Bronchial epithelial cell (primary cell): ENCODE measurements around the gene STRN4. TPM values are rescaled to one million over a fixed set of nuclear protein-coding genes. Genes with fewer than 3 reads are reported as not detected.
A peak's percentile ranks its signal among the peaks of the same experiment; 100 is the strongest.
"Not testable (repeated sequence)": the region's sequence is repeated elsewhere in the genome, so short reads cannot be mapped to it uniquely, and the experiment has no call there.

Source experiments
- DNase-seq: peaks from one replicate; pipeline ENCODE4 v3.0.0-alpha.2; 2010; ENCODE audit warnings: low read depth
- FAIRE-seq: peaks from 2 replicates; lab custom pipeline; 2011; peaks lifted over from hg19 to GRCh38; lab: Jason Lieb, UNC
- H3K27me3 ChIP-seq: 2 replicates; pipeline ENCODE4 v1.5.1; 2011; ENCODE audit warnings: low read length; ENCODE audit not compliant: control insufficient read depth, insufficient read depth
- H3K36me3 ChIP-seq: 2 replicates; pipeline ENCODE4 v1.5.1; 2011; ENCODE audit warnings: low read length; ENCODE audit not compliant: control insufficient read depth, insufficient read depth
- H3K4me3 ChIP-seq: 2 replicates; pipeline ENCODE4 v1.5.1; 2011; ENCODE audit warnings: mild to moderate bottlenecking, low read depth, low read length, control low read depth
- total RNA-seq: library from RNA; depleted of rRNA; stranded (reverse); fragments of >200 nt; gene quantifications from 2 replicates; pipeline ENCODE4 v1.2.1, GENCODE V29; 2014
- TF ChIP-seq, protein P1 (sequence below): IDR thresholded peaks from 2 replicates; pipeline ENCODE4 v1.5.1; 2011; ENCODE audit warnings: mild to moderate bottlenecking, moderate library complexity, low read length, control low read depth, inconsistent platforms; ENCODE audit not compliant: insufficient read depth, severe bottlenecking

STRN4 gene
- total RNA-seq, 1 donor from 2014 or later: 60.3 TPM

DNA sequence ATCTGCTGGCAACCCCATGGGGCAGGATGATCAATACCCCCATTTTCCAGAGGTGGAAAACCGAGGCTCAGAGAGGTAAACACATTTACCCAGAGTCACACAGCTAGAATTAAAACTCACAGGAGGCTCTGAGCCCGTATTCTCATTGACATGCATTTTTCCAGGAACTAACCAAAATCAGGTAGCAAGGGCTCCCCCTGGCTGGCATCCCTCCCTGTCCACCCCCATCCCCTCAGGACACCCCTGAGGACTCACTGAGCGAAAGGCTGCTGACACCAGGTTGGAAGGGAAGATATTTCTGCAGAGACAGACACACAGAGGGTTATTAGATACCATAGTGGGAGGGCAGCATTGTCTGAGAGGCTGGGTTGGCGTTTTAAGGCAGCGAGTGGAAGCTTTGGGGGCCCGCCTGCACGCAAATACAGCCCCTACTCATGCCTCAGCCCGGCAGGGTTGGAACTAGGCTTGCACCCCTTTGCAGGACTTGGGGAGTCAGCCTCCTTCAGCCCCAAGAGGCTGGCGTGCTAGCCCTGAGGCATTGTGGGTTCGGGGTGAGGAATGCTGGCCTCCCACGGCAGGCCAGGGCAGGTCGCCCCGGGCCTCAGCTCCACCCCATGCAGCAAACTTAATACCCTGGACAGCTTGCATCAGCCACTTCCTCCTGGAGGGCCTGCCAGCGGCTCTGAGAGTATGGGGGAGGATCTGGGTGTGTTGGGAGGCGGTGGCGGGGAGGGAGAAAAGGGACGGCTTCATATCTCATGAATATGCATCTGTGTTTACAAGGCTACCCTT, 38.2 kb upstream of the STRN4 start:
- Histone ChIP-seq H3K27me3 (no peaks in the 10 kb centered on the region), H3K36me3 (peaks cover 38% of the 10 kb centered on the region), H3K4me3 (peak overlapping the region; percentile 77)
- no peak for FAIRE-seq
- DNase-seq: peak; percentile 89
- TF ChIP-seq, protein P1, sequence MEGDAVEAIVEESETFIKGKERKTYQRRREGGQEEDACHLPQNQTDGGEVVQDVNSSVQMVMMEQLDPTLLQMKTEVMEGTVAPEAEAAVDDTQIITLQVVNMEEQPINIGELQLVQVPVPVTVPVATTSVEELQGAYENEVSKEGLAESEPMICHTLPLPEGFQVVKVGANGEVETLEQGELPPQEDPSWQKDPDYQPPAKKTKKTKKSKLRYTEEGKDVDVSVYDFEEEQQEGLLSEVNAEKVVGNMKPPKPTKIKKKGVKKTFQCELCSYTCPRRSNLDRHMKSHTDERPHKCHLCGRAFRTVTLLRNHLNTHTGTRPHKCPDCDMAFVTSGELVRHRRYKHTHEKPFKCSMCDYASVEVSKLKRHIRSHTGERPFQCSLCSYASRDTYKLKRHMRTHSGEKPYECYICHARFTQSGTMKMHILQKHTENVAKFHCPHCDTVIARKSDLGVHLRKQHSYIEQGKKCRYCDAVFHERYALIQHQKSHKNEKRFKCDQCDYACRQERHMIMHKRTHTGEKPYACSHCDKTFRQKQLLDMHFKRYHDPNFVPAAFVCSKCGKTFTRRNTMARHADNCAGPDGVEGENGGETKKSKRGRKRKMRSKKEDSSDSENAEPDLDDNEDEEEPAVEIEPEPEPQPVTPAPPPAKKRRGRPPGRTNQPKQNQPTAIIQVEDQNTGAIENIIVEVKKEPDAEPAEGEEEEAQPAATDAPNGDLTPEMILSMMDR: peak; percentile 22

DNA sequence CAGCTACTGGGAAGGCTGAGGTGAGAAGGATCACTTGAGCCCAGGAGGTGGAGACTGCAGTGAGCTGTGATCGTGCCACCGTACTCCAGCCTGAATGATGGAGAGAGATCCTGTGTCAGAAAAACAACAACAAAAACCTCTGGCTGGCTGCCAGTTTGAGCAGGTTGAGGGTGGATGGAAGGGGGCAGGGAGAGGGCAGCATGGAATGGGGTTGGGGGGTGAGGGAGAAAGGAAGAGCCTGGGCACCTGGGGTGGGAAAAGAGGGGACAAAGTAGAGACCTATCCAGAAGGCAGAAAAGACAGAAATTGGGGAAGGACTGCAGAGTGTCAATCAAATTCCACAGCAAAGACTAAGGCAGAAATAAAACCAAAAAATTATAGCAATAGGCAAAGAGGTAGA, 37.4 kb upstream of the STRN4 start:
- H3K27me3 ChIP-seq: no peaks in the 10 kb centered on the region
- TF ChIP-seq, protein P1: no peak
- H3K4me3 ChIP-seq: peak overlapping the region; percentile 77
- peaks cover 43% of the 10 kb centered on the region for H3K36me3 ChIP-seq
- DNase-seq: no peak
- FAIRE-seq: no peak

DNA sequence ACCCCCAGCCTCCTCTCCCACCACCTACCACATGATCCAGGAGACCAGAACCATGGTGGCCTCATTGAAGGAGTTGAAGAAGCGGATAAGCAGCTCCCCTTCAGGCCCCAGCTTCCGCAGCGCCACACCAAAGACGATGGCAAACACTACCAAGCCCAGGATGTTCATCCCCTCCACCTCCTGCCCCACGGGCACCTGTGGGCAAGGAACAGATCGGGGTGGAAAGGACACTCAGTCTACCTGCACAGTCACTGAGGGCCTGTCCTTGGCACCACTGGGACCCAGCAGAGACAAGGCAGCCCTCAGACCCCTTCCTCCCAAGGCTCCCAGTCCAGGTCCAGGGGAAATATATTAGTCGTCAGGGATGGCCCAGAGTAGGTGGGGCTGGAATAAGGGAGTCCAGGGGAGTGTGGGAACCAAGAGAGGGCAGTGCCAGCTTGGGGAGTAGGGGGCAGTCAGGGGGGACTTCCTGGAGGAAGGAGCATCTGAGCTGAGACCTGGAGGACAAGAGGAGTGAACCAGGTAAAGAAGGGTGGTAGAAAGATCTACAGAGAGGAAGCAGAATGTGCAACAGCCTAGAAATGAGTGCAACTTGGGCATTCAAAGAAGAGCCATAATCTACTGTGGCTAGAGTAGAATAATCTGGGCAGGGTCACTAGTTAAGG, 36.2 kb upstream of the STRN4 start:
- peaks cover 52% of the 10 kb centered on the region for H3K36me3 ChIP-seq
- TF ChIP-seq, protein P1: no peak
- DNase-seq (no peak), FAIRE-seq (no peak)
- no peaks in the 10 kb centered on the region for H3K27me3 ChIP-seq
- no peak overlapping the region for H3K4me3 ChIP-seq

DNA sequence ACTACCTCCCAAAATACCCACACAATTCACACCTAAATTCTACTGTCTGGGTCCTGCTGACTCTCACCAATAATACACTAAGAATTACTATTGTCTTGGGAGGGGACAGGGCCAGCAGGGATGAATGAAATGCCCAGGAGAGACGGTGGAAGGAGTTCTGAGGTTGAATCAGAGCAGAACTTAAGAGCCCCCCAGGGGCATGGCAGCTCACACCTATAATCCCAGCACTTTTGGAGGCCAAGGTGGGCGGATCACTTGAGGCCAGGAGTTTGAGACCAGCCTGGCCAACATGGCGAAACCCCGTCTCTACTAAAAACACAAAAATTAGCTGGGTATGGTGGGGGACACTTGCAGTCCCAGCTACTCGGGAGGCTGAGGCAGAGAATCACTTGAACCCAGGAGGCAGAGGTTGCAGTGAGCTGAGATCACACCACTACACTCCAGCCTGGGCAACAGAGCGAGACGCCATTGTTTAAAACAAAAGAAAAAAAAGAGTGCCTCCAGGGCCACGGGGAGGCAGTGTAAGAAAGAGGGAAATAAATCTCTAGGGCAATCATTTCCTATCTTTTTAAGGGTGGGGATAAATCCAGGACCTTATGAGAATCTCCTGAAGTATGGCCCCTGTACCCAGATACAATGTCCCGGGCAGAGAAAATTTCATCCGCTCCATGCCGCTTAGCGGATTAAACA, 31.9 kb upstream of the STRN4 start:
- FAIRE-seq, DNase-seq, H3K27me3 ChIP-seq, H3K4me3 ChIP-seq: not testable (repeated sequence)
- peaks cover 52% of the 10 kb centered on the region for H3K36me3 ChIP-seq

DNA sequence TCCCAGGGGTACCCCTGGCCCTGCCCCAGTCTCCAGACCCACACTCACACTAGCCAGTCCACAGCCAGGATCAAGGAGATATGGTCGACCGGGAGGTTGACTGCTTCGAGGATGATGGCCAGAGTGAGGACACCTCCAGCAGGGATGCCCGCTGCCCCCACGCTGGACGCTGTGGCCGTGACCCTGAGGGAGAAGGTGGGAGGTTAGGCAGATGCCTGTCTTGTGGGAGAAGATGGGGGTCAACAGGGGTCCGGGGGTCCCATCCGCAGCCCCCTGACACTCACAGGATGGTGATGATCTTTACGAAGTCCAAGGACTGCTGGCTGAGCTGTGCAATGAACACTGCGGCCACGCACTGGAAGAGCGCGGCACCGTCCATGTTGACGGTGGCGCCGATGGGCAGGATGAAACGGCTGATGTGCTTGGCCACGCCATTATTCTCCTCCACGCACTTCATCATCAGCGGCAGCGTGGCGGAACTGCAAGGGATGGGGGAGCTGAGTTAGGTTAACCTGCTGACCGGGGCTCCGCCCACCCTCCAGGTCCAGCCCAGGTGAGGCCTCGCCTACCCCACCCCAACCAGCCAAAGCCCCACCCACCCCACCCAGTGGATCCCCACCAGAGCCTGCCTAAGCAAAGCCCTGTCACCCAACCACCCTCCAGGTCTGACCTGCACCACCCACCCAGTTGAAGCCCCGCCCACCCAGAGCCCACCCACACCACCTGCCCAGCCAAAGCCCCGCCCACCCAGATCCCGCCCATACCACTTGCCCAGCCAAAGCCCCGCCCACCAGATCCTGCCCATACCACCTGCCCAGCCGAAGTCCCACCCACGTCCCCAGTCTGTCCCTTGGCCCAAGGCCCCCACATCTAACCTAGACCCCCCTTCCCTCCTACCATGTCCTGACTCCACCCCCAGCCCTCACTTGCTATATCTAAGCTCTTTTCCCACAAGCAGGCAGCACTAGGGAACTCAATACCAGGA, 31.0 kb upstream of the STRN4 start:
- Histone ChIP-seq H3K4me3 (no peak overlapping the region), H3K36me3 (peaks cover 44% of the 10 kb centered on the region), H3K27me3 (no peaks in the 10 kb centered on the region)
- DNase-seq (no peak), FAIRE-seq (no peak)
- TF ChIP-seq, protein P1: no peak
